ENCODE measurements around the gene LEP. TPM values are rescaled to one million over a fixed set of nuclear protein-coding genes. Genes with fewer than 3 reads are reported as not detected.
"Not testable (repeated sequence)": the region's sequence is repeated elsewhere in the genome, so short reads cannot be mapped to it uniquely, and the experiment has no call there.

Gene LEP
- total RNA-seq, 1 experiment from 2014 or later, result not detected

DNA sequence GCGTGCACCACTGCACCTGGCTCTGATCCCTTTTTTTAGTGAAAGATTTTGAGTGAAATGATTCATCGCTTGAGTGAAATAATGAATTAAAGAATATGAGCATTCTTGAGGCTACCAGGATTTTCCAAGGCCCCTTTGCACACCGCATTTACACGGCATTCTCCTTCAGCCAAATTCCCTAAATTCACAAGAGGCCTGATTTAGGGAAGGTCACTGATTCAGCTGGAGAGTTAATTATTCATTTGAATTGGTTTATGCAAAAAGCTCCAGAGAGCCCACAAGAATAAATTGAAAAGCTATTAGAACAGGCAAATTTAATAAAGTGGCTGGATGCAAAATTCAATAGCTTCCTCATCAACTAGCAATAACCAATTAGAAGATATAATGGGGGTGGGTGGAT lies 46.5 kb downstream of the LEP start:
- Histone ChIP-seq H3K4me1 (ENCODE audit: insufficient read depth, low read length) (no peaks in the 10 kb centered on the region), H3K79me1 (ENCODE audit: insufficient read depth, low read depth, low read length, poor library complexity, severe bottlenecking) (no peaks in the 10 kb centered on the region), H2BK5ac (ENCODE audit: insufficient read length, low read length) (no peak overlapping the region), H3K9ac (ENCODE audit: extremely low read depth, insufficient read length, low read length) (no peak overlapping the region), H2AK5ac (ENCODE audit: insufficient read length, low read length) (no peak overlapping the region), H3K4me2 (ENCODE audit: insufficient read depth, insufficient read length, low read length) (no peak overlapping the region), H4K91ac (ENCODE audit: insufficient read length, low read depth, low read length) (no peak overlapping the region), H2BK15ac (ENCODE audit: low read depth, low read length) (no peak overlapping the region), H3K27ac (ENCODE audit: insufficient read length, low read depth, low read length) (no peak overlapping the region), H2BK20ac (ENCODE audit: low read depth, low read length, poor library complexity, severe bottlenecking) (no peak overlapping the region), H3T11ph (ENCODE audit: low read length) (no peak overlapping the region), H4K20me1 (ENCODE audit: control insufficient read depth, insufficient read depth, insufficient read length) (no peaks in the 10 kb centered on the region), H2BK12ac (ENCODE audit: insufficient read length, low read depth, low read length) (no peak overlapping the region), H3K56ac (ENCODE audit: insufficient read length, low read depth, low read length) (no peak overlapping the region), H3K14ac (ENCODE audit: insufficient read depth, low read length) (no peak overlapping the region), H2BK120ac (ENCODE audit: low read depth, low read length, poor library complexity, severe bottlenecking) (no peak overlapping the region), H3K18ac (ENCODE audit: insufficient read length, low read depth, low read length) (no peak overlapping the region), H3K79me2 (ENCODE audit: insufficient read depth, low read length) (no peaks in the 10 kb centered on the region), H3K23me2 (ENCODE audit: insufficient read length, low read depth, low read length, poor library complexity, severe bottlenecking) (no peaks in the 10 kb centered on the region), H3K9me3 (ENCODE audit: control insufficient read depth, low read depth, low read length) (peaks cover 4% of the 10 kb centered on the region), H2AFZ (ENCODE audit: low read length) (no peak overlapping the region), H4K8ac (replicated peaks; ENCODE audit: insufficient read length, low read depth, low read length) (no peak overlapping the region), H3K27me3 (ENCODE audit: insufficient read depth, low read length) (no peaks in the 10 kb centered on the region), H3K23ac (ENCODE audit: insufficient read length, low read depth, low read length) (no peak overlapping the region), H3K4ac (ENCODE audit: low read depth, low read length) (no peak overlapping the region), H4K5ac (ENCODE audit: insufficient read length, low read depth, low read length) (no peak overlapping the region)
- H3K27ac Mint-ChIP-seq, result no peak overlapping the region
- H3K9me3 Mint-ChIP-seq, result peaks cover 18 to 21% of the 10 kb centered on the region in 2 experiments
- TF ChIP-seq, protein P1, sequence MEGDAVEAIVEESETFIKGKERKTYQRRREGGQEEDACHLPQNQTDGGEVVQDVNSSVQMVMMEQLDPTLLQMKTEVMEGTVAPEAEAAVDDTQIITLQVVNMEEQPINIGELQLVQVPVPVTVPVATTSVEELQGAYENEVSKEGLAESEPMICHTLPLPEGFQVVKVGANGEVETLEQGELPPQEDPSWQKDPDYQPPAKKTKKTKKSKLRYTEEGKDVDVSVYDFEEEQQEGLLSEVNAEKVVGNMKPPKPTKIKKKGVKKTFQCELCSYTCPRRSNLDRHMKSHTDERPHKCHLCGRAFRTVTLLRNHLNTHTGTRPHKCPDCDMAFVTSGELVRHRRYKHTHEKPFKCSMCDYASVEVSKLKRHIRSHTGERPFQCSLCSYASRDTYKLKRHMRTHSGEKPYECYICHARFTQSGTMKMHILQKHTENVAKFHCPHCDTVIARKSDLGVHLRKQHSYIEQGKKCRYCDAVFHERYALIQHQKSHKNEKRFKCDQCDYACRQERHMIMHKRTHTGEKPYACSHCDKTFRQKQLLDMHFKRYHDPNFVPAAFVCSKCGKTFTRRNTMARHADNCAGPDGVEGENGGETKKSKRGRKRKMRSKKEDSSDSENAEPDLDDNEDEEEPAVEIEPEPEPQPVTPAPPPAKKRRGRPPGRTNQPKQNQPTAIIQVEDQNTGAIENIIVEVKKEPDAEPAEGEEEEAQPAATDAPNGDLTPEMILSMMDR (conservative IDR thresholded peaks at IDR 0.05), result no peak
- H3K4me3 Mint-ChIP-seq, result no peak overlapping the region
- H3K36me3 Mint-ChIP-seq (ENCODE audit: insufficient read depth in 1 of 3, low read depth in 3 of 3), result peaks cover 15 to 22% (median 16%) of the 10 kb centered on the region in 3 experiments
- H3K27me3 Mint-ChIP-seq (ENCODE audit: low read depth), result no peaks in the 10 kb centered on the region; the same call in 1 of the 2 replicates
- WGBS (ENCODE audit: extremely low coverage, insufficient read length, low lambda C conversion rate), result no CpG with 5 or more reads among the region's 4 CpGs
- DNase-seq, result no peak
- no peaks in the 10 kb centered on the region for H3K4me1 Mint-ChIP-seq

DNA sequence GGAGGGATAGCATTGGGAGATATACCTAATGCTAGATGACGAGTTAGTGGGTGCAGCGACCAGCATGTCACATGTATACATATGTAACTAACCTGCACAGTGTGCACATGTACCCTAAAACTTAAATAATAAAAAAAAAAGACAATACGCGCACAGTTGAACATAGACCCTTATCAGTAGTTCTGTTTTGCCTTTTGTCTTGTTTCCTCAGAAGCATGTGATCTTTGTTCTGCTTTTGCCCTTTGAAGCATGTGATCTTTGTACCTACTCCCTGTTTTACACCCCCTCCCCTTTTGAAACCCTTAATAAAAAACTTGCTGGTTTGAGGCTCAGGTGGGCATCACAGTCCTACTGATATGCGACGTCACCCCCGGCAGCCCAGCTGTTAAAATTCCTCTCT lies 56.9 kb downstream of the LEP start:
- H3K79me2 ChIP-seq (ENCODE audit: insufficient read depth, low read length); H2AFZ ChIP-seq (ENCODE audit: low read length); H3K27me3 ChIP-seq (ENCODE audit: insufficient read depth, low read length); H3K4ac ChIP-seq (ENCODE audit: low read depth, low read length); H3K23me2 ChIP-seq (ENCODE audit: insufficient read length, low read depth, low read length, poor library complexity, severe bottlenecking); H3K36me3 Mint-ChIP-seq (ENCODE audit: insufficient read depth in 1 of 3, low read depth in 3 of 3); H3K9me3 ChIP-seq (ENCODE audit: control insufficient read depth, low read depth, low read length); H3K27ac ChIP-seq (ENCODE audit: insufficient read length, low read depth, low read length); H4K5ac ChIP-seq (ENCODE audit: insufficient read length, low read depth, low read length); DNase-seq; H2BK5ac ChIP-seq (ENCODE audit: insufficient read length, low read length); H3K4me2 ChIP-seq (ENCODE audit: insufficient read depth, insufficient read length, low read length); H3K18ac ChIP-seq (ENCODE audit: insufficient read length, low read depth, low read length); H3K79me1 ChIP-seq (ENCODE audit: insufficient read depth, low read depth, low read length, poor library complexity, severe bottlenecking); H3T11ph ChIP-seq (ENCODE audit: low read length); H3K14ac ChIP-seq (ENCODE audit: insufficient read depth, low read length); H3K23ac ChIP-seq (ENCODE audit: insufficient read length, low read depth, low read length); H2BK12ac ChIP-seq (ENCODE audit: insufficient read length, low read depth, low read length); H3K9ac ChIP-seq (ENCODE audit: extremely low read depth, insufficient read length, low read length); H3K9me3 Mint-ChIP-seq; H2BK15ac ChIP-seq (ENCODE audit: low read depth, low read length); H2BK120ac ChIP-seq (ENCODE audit: low read depth, low read length, poor library complexity, severe bottlenecking); H3K27me3 Mint-ChIP-seq (ENCODE audit: low read depth); H2BK20ac ChIP-seq (ENCODE audit: low read depth, low read length, poor library complexity, severe bottlenecking); H2AK5ac ChIP-seq (ENCODE audit: insufficient read length, low read length); H4K8ac ChIP-seq (replicated peaks; ENCODE audit: insufficient read length, low read depth, low read length); H4K20me1 ChIP-seq (ENCODE audit: control insufficient read depth, insufficient read depth, insufficient read length); H3K56ac ChIP-seq (ENCODE audit: insufficient read length, low read depth, low read length); H4K91ac ChIP-seq (ENCODE audit: insufficient read length, low read depth, low read length): not testable (repeated sequence)
- Mint-ChIP-seq H3K4me1 (peaks cover 34 to 38% of the 10 kb centered on the region in 2 experiments), H3K27ac (peak overlapping the region; percentile 66 to 95 (median 83); a peak in 5 of 7 replicates), H3K4me3 (peak overlapping the region in 1 of 2 experiments; percentile 50; a peak in 2 of 5 replicates)
- no CpG with 5 or more reads among the region's 7 CpGs for whole genome bisulfite sequencing (ENCODE audit: extremely low coverage, insufficient read length, low lambda C conversion rate)
- H3K4me1 ChIP-seq (ENCODE audit: insufficient read depth, low read length), result peaks cover 11% of the 10 kb centered on the region; the same call in 1 of the 2 replicates

Data from H9 (cell line).